Heart right ventricle (tissue), 16 donors: ENCODE measurements around the gene FOXP4. TPM values are rescaled to one million over a fixed set of nuclear protein-coding genes. Genes with fewer than 3 reads are reported as not detected.
A peak's percentile ranks its signal among the peaks of the same experiment; 100 is the strongest.

ENCODE experiments used
- ATAC-seq, 8 donors: fragments of 200-7000 bp; cut with Tn5 transposase; one replicate each; pipeline ENCODE4 v1.9.1; 2020; ENCODE audit warnings: mild to moderate bottlenecking in 8 of 8, moderate library complexity in 8 of 8, moderate number of reproducible peaks in 1 of 8
- DNase-seq, 2 donors: peaks; one replicate each; pipeline ENCODE4 v3.0.0-alpha.2; 2020
- H3K27ac ChIP-seq, 10 donors: fragments of 200-600 bp; sonication (generic) in 2 of 10; one replicate each; pipeline versions ENCODE4 v1.5.0 to v1.8.0; 2020 to 2022; ENCODE audit warnings: mild to moderate bottlenecking in 3 of 10
- H3K27me3 ChIP-seq, 7 donors: fragments of 200-600 bp; one replicate each; pipeline ENCODE4 v1.8.0; 2021 to 2022; ENCODE audit warnings: mild to moderate bottlenecking in 2 of 7
- H3K36me3 ChIP-seq, 9 donors: fragments of 200-600 bp; sonication (generic) in 1 of 9; one replicate each; pipeline versions ENCODE4 v1.5.0 to v1.8.0; 2020 to 2022; ENCODE audit warnings: mild to moderate bottlenecking in 2 of 9
- H3K4me1 ChIP-seq, 9 donors: fragments of 200-600 bp; sonication (generic) in 1 of 9; one replicate each; pipeline versions ENCODE4 v1.5.0 to v1.8.0; 2020 to 2022; ENCODE audit warnings: mild to moderate bottlenecking in 4 of 9
- H3K4me3 ChIP-seq, 10 donors: fragments of 200-600 bp; sonication (generic) in 2 of 10; one replicate each; pipeline versions ENCODE4 v1.5.0 to v1.8.0; 2020 to 2022; ENCODE audit warnings: mild to moderate bottlenecking in 7 of 10, moderate library complexity in 2 of 10
- H3K9me3 ChIP-seq, 11 donors: fragments of 200-600 bp in 10 of 11; sonication (generic) in 2 of 11; one replicate each; pipeline versions ENCODE4 v1.5.0 to v1.8.0; 2013 to 2022; ENCODE audit warnings: mild to moderate bottlenecking in 2 of 11, control low read depth in 1 of 11, moderate library complexity in 1 of 11
- WGBS, 2 donors: extraction: QIAGEN DNeasy Blood & Tissue Kit; methylation state at CpG; one replicate each; pipeline ENCODE4 v1.1.7; 2013; ENCODE audit warnings: inconsistent platforms in 1 of 2; 5-methylcytosine and 5-hydroxymethylcytosine counted together
- intact Hi-C, 10 donors: fragments of 100-400 bp; cut with DNase I; formaldehyde crosslinking; loops; one replicate each; pipeline versions ENCODE4 v1.11.1 to v1.14.2; 2022
- polyA plus RNA-seq, 2 donors: library from polyadenylated mRNA; stranded (reverse); fragments of 200-250 nt; gene quantifications; one replicate each; pipeline ENCODE4 v1.2.3, GENCODE V29; 2013
- total RNA-seq, 10 donors: library from RNA; stranded (reverse); fragmentation: NEBNext Ultra II Directional in 3 of 10; extraction: Animal tissue kit (Norgen Biotek cat#: 25700) in 3 of 10; gene quantifications; one replicate each; pipeline versions ENCODE4 v1.2.1 to v1.2.4, GENCODE V29; 2021 to 2023
- TF ChIP-seq, protein P1 (sequence below), 9 donors: fragments of 200-600 bp; sonication (generic) in 2 of 9; IDR thresholded peaks; one replicate each; pipeline versions ENCODE4 v1.5.0 to v1.8.0; 2021 to 2022; ENCODE audit warnings: antibody characterized with exemption in 9 of 9, mild to moderate bottlenecking in 5 of 9, moderate library complexity in 1 of 9
- donor health status: Arrhythmogenic right ventricular cardiomyopathy.
- donor health status: ischemic (EF 13 %, LVEDD 7.1; RV severe dilation, severe dysfunction).
- donor health status: healthy with polysubstance abuse.
- donor health status: DM: no; HTN: yes; CAD: no.
- donor health status: DM: no; HTN: no; CAD: no.
- donor health status: ischemic (EF 25% LVEDD 6.9; RV normal size, moderate dysfunction).
- donor health status: ischemic (EF 25% LVEDD 5.7; RV mildly dilated, moderate dysfunction).
- donor health status: healthy.
- donor health status: DM: yes; HTN: yes; CAD: no.
- donor health status: Ischemic cardiomyopathy.
- donor health status: ischemic (EF 35%, LVEDD 5.7; RV mildly dilated, moderate dysfunction).
- donor health status: nonischemic (EF 11% LVEDD 7.7; RV severe dilation, severe dysfunction).
- donor health status: DM: yes; HTN: yes; CAD: no.
- donor health status: PGD.
- donor health status: ischemic (EF 29% LVEDD 5.4; RV normal size, mild dysfunction).
- donor health status: nonischemic (EF 23%, LVEDD 6.1; RV moderate dilation, normal function).

Gene FOXP4
- total and polyA plus RNA-seq, 12 donors = 8.9 to 18.0 (median 13.6) TPM

DNA sequence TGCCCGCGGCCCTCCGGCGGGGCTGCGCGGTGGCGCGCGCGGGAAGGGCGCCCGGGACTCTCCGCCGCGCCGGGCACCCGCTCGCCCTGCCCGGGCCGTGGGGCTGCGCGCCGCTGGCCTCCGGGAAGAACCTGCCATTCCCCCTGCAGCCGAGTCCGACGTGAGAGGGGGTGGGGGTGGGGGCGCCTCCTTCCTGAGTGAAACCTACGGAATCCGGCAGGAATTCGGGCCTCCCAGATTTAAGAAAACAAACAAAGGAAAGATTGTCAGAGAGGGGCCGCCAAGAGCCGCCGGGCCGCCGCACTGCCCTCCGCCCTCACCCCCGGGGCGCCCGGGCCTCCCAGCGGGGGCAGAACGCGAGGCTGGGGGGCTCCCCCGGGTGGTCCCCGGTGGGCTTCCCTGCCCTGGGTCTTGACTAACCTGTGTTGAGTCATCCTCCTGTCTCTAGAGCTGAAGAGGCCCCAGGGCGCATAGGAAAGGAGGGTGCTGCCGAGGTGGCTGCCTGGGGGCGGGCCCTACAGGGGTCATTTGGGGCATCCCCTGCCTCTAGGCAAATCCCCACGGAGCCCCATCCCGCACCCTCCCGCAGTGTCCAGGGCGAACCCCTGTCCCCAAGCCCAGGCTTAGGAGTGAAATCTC lies 42.2 kb upstream of the FOXP4 start:
- Histone ChIP-seq H3K27ac (peak overlapping the region in 8 of 10 donors; percentile 50 to 81 (median 74)), H3K4me1 (peaks cover 5 to 34% (median 20%) of the 10 kb centered on the region in 9 donors), H3K4me3 (peak overlapping the region in 9 of 10 donors; percentile 26 to 54 (median 44)), H3K9me3 (no peaks in the 10 kb centered on the region), H3K36me3 (no peaks in the 10 kb centered on the region), H3K27me3 (peaks cover 0 to 75% (median 52%) of the 10 kb centered on the region in 7 donors)
- ATAC-seq (peak in 6 of 8 donors; percentile 2 to 48 (median 28)), DNase-seq (no peak)
- TF ChIP-seq, protein P1, sequence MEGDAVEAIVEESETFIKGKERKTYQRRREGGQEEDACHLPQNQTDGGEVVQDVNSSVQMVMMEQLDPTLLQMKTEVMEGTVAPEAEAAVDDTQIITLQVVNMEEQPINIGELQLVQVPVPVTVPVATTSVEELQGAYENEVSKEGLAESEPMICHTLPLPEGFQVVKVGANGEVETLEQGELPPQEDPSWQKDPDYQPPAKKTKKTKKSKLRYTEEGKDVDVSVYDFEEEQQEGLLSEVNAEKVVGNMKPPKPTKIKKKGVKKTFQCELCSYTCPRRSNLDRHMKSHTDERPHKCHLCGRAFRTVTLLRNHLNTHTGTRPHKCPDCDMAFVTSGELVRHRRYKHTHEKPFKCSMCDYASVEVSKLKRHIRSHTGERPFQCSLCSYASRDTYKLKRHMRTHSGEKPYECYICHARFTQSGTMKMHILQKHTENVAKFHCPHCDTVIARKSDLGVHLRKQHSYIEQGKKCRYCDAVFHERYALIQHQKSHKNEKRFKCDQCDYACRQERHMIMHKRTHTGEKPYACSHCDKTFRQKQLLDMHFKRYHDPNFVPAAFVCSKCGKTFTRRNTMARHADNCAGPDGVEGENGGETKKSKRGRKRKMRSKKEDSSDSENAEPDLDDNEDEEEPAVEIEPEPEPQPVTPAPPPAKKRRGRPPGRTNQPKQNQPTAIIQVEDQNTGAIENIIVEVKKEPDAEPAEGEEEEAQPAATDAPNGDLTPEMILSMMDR (IDR thresholded peaks at IDR 0.05) = no peak
- intact Hi-C loops = loop anchor here in 1 of 10 donors (2.0 kb wide), 1 partner anchor 33 kb away; no protein-coding TSS in a partner anchor
- WGBS, 2 donors = 2 to 4% methylated on average over 47 to 52 of the region's 52 CpGs

DNA sequence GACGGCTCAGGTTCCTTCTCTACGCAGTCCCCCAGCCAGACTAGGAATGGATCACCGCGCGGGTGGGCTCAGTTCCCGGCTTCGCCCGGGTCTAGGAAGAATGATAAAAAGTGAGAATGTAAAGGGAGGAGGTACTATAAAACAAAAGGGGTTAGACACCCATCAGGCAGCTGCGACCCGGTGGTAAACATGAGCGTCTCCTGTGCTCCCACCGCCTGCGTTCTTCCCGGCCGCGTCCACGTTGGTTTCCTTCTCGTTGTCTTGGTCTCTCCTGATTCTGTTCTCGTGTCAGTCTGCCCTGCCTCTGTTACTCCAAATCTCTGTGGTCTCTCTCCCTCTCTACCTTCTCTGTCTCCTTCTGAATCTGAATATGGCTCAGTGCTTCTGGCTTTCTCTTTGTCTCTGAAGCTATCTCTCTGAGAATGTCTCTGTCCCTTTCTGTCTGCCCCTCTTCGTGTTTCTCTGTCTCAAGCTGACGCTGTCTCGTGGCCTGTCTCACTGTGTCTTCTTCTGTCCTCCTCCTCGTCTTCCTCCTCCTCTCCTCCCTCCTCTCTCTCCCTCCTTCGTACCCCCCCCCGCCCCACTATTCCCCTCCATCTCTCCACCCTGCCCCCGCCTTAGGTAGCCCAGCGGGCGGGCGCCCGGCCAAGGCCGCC lies 41.6 kb upstream of the FOXP4 start:
- DNase-seq = no peak
- Histone ChIP-seq H3K9me3 (no peaks in the 10 kb centered on the region), H3K4me3 (peak overlapping the region in 9 of 10 donors; percentile 24 to 54 (median 44)), H3K27ac (peak overlapping the region in 8 of 10 donors; percentile 50 to 81 (median 74)), H3K36me3 (no peaks in the 10 kb centered on the region), H3K4me1 (peaks cover 5 to 34% (median 20%) of the 10 kb centered on the region in 9 donors), H3K27me3 (peaks cover 0 to 80% (median 52%) of the 10 kb centered on the region in 7 donors)
- peak in 4 of 8 donors; percentile 5 to 11 (median 6) for ATAC-seq
- TF ChIP-seq, protein P1 (IDR thresholded peaks at IDR 0.05) = no peak
- 6 to 9% methylated on average over 30 to 31 of the region's 31 CpGs for WGBS, 2 donors
- intact Hi-C loops = loop anchor here in 2 of 10 donors (2.0 to 5.0 kb wide), 2 partner anchors 34 to 43 kb away; partner anchors contain the start of gene FOXP4 (in 1 of the 2)

DNA sequence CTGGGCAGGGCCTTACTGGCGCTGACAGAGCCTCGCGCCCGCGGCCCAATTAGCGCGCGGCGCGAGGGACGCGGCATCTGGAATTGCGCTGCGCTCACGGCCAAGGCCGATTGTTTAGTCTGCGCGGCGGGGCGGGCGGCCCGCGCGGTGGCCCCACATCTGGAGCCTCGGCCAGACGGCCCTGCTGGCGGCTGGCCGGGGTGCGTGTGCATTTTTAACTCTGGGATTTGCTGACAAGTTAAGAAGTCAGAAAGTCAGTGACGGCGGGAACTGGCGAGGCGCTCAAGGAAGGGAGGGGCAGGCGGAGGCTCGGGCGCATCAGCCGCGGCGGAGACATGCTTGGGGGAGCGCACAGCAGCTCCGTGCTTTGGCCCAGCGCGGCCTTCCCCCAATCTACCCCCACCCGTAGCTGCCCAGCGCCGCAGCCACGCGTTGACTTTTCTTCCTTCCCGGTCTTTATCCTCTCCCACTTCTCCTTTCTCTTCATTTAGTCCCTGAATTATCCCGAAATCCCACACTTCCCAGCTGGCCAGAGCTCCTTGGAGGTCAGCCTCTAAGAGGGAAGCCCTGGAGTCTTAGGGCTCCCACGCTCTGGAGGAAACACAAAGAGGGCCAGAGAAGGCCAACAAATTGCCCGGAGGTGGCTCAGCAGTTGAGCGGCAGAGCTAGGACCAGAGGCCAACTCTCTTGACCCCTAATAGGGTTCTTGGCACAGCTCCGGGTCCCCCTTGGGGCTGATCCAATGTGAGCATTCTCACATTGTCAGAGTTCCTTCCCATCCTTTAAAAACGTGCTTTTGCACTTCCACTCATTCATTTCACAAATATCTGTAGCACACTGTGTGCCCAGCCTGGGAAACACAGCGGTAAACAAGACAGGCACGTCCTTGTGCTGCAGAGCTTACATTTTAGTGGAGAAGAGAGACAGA lies 40.8 kb upstream of the FOXP4 start:
- ATAC-seq (peak; percentile 75 to 84 (median 80)), DNase-seq (peak; percentile 77)
- Histone ChIP-seq H3K27ac (peak overlapping the region in 9 of 10 donors; percentile 39 to 81 (median 71)), H3K27me3 (peaks cover 0 to 80% (median 56%) of the 10 kb centered on the region in 7 donors), H3K9me3 (no peaks in the 10 kb centered on the region), H3K4me3 (peak overlapping the region in 9 of 10 donors; percentile 24 to 54 (median 44)), H3K4me1 (peaks cover 5 to 34% (median 20%) of the 10 kb centered on the region in 9 donors), H3K36me3 (no peaks in the 10 kb centered on the region)
- TF ChIP-seq, protein P1 (IDR thresholded peaks at IDR 0.05) = no peak
- intact Hi-C loops = loop anchor here in 2 of 10 donors (2.0 to 5.0 kb wide), 2 partner anchors 35 to 42 kb away; partner anchors contain the start of gene FOXP4 (in 1 of the 2)
- whole genome bisulfite sequencing, 2 donors = 3 to 4% methylated on average over 57 of the region's 57 CpGs
